C4-2B (cell line): ENCODE data around the gene PPIL1.
A peak's percentile ranks its signal among the peaks of the same experiment; 100 is the strongest.

Experiments used
- H3K27ac ChIP-seq: fragments of 450-650 bp; 2 replicates; pipeline ENCODE4 v1.5.1; 2017
- CTCF ChIP-seq: fragments of 450-650 bp; conservative IDR thresholded peaks from 2 replicates; pipeline ENCODE4 v1.5.1; 2017; ENCODE audit warnings: mild to moderate bottlenecking
- ZFX ChIP-seq: fragments of 450-650 bp; IDR thresholded peaks from 2 replicates; pipeline ENCODE4 v1.6.1; 2017

PPIL1 gene

GRCh38 chr6:36888115-36888643 lies 13.6 kb upstream of the PPIL1 start:
- TF ChIP-seq CTCF (no peak), ZFX (no peak)
- no peak overlapping the region for H3K27ac ChIP-seq

GRCh38 chr6:36886950-36887618 lies 12.5 kb upstream of the PPIL1 start:
- no peak overlapping the region for H3K27ac ChIP-seq
- TF ChIP-seq CTCF (no peak), ZFX (no peak)

GRCh38 chr6:36885461-36886401 lies 11.1 kb upstream of the PPIL1 start, which contains the start of gene C6orf89:
C6orf89 (plus strand) TSS chr6:36885952; CDS start chr6:36899445, 13,493 bp downstream.
- TF ChIP-seq ZFX: peak; percentile 39; the same call in 1 of the 2 replicates
- TF ChIP-seq CTCF: peak; percentile 92
- peak within 1 kb of the TSS; percentile 77 for H3K27ac ChIP-seq

GRCh38 chr6:36884610-36885009 lies 10.0 kb upstream of the PPIL1 start:
- H3K27ac ChIP-seq: no peak overlapping the region
- TF ChIP-seq CTCF (no peak), ZFX (no peak)

GRCh38 chr6:36875250-36875633 lies 639 bp upstream of the PPIL1 start:
- H3K27ac ChIP-seq: peak overlapping the region; percentile 87
- no peak for TF ChIP-seq CTCF
- no peak for TF ChIP-seq ZFX

GRCh38 chr6:36873612-36874442 lies 776 bp downstream of the PPIL1 start:
- peak overlapping the region; percentile 87 for H3K27ac ChIP-seq
- TF ChIP-seq ZFX: no peak
- no peak; the same call in 1 of the 2 replicates for TF ChIP-seq CTCF
